Measurements from ENCODE around the gene RANBP17.

RANBP17 gene

GRCh38 chr5:171221916-171222315, 360.1 kb downstream of the RANBP17 start:
- FAIRE-seq (no peak), DNase-seq (ENCODE audit: insufficient read length, low spot score) (no peak)

- FAIRE-seq, result no peak
- DNase-seq (ENCODE audit: insufficient read length, low spot score), result no peak
These were observed 362.1 kb downstream of the RANBP17 start for GRCh38 chr5:171223927-171224326.

GRCh38 chr5:171226096-171226754, 364.4 kb downstream of the RANBP17 start:
- no peak for DNase-seq (ENCODE audit: insufficient read length, low spot score)
- no peak for FAIRE-seq

- no peak for DNase-seq (ENCODE audit: insufficient read length, low spot score)
- peak; percentile 11 for FAIRE-seq
These were observed 365.0 kb downstream of the RANBP17 start for GRCh38 chr5:171226864-171227263.

GRCh38 chr5:171236651-171237050, 374.8 kb downstream of the RANBP17 start:
- FAIRE-seq (no peak), DNase-seq (ENCODE audit: insufficient read length, low spot score) (no peak)

- no peak for FAIRE-seq
- DNase-seq (ENCODE audit: insufficient read length, low spot score), result no peak
These were observed 380.7 kb downstream of the RANBP17 start for GRCh38 chr5:171242521-171242920.

- FAIRE-seq (no peak), DNase-seq (ENCODE audit: insufficient read length, low spot score) (no peak)
These were observed 384.4 kb downstream of the RANBP17 start for GRCh38 chr5:171246231-171246630.

- FAIRE-seq, result no peak
These were observed 387.6 kb downstream of the RANBP17 start for GRCh38 chr5:171249460-171249859.

GRCh38 chr5:171250738-171251137, 388.9 kb downstream of the RANBP17 start:
- FAIRE-seq (no peak), DNase-seq (ENCODE audit: insufficient read length, low spot score) (no peak)

More at GRCh38 chr5:171249460-171249859, 387.6 kb downstream of the RANBP17 start:
- DNase-seq (ENCODE audit: insufficient read length, low spot score), result no peak

- no peak for FAIRE-seq
- DNase-seq (ENCODE audit: insufficient read length, low spot score), result no peak
These were observed 389.7 kb downstream of the RANBP17 start for GRCh38 chr5:171251519-171251918.

GRCh38 chr5:171252674-171253073, 390.9 kb downstream of the RANBP17 start:
- FAIRE-seq (no peak), DNase-seq (ENCODE audit: insufficient read length, low spot score) (no peak)

- FAIRE-seq (no peak), DNase-seq (ENCODE audit: insufficient read length, low spot score) (no peak)
These were observed 397.1 kb downstream of the RANBP17 start for GRCh38 chr5:171258737-171259415.

GRCh38 chr5:171261361-171261760, 399.5 kb downstream of the RANBP17 start:
- DNase-seq (ENCODE audit: insufficient read length, low spot score) (no peak), FAIRE-seq (no peak)

GRCh38 chr5:171261904-171262303, 400.1 kb downstream of the RANBP17 start:
- FAIRE-seq (no peak), DNase-seq (ENCODE audit: insufficient read length, low spot score) (no peak)

- FAIRE-seq (no peak), DNase-seq (ENCODE audit: insufficient read length, low spot score) (no peak)
These were observed 401.4 kb downstream of the RANBP17 start for GRCh38 chr5:171263181-171263580.

- no peak for DNase-seq (ENCODE audit: insufficient read length, low spot score)
- FAIRE-seq, result no peak
These were observed 403.0 kb downstream of the RANBP17 start for GRCh38 chr5:171264843-171265242.

- FAIRE-seq (no peak), DNase-seq (ENCODE audit: insufficient read length, low spot score) (no peak)
These were observed 407.1 kb downstream of the RANBP17 start for GRCh38 chr5:171268700-171269620.

- FAIRE-seq (no peak), DNase-seq (ENCODE audit: insufficient read length, low spot score) (no peak)
These were observed 407.9 kb downstream of the RANBP17 start for GRCh38 chr5:171269717-171270116.

- DNase-seq (ENCODE audit: insufficient read length, low spot score) (no peak), FAIRE-seq (no peak)
These were observed 408.3 kb downstream of the RANBP17 start for GRCh38 chr5:171270136-171270535.

GRCh38 chr5:171271798-171272197, 410.0 kb downstream of the RANBP17 start:
- FAIRE-seq, result no peak
- DNase-seq (ENCODE audit: insufficient read length, low spot score), result no peak
